H1 (cell line): Measurements from ENCODE around the gene ATAD5. TPM values are rescaled to one million over a fixed set of nuclear protein-coding genes. Genes with fewer than 3 reads are reported as not detected.

Experiments
- polyA plus RNA-seq, 7 experiments: library from polyadenylated mRNA; depleted of rRNA in 3 of 7; stranded (reverse) in 5 of 7; unstranded in 2 of 7; fragments of >200 nt in 5 of 7; fragments of 200-250 nt in 2 of 7; gene quantifications; 1 replicate in 5 of 7; 2 replicates in 1 of 7; 4 replicates in 1 of 7; pipeline versions ENCODE4 v1.2.1 to v1.2.3, GENCODE V29; 2011 to 2013; ENCODE audit warnings: missing spikeins in 2 of 7, mixed read lengths in 2 of 7
- total RNA-seq: library from RNA; stranded (reverse); fragmentation: NEBNext Ultra II Directional; extraction: Animal tissue kit (Norgen Biotek cat#: 25700); gene quantifications from 2 replicates; pipeline ENCODE4 v1.2.1, GENCODE V29; 2021
- TF ChIP-seq, protein P1 (sequence below), 3 experiments: IDR thresholded peaks; 1 replicate in 2 of 3; 2 replicates in 1 of 3; pipeline versions ENCODE4 v1.5.1 to v1.6.1; 2011; ENCODE audit warnings: low read length in 3 of 3, mild to moderate bottlenecking in 3 of 3, inconsistent platforms in 2 of 3, low read depth in 1 of 3, moderate library complexity in 1 of 3; ENCODE audit not compliant: insufficient read depth in 1 of 3; ENCODE audit errors: control extremely low read depth in 1 of 3

ATAD5 gene
- total and polyA plus RNA-seq, 2 of the 8 experiments (the other 6 are each of a cell fraction or from before 2014, with no cell fraction given): 3.5 to 30.0 TPM

DNA sequence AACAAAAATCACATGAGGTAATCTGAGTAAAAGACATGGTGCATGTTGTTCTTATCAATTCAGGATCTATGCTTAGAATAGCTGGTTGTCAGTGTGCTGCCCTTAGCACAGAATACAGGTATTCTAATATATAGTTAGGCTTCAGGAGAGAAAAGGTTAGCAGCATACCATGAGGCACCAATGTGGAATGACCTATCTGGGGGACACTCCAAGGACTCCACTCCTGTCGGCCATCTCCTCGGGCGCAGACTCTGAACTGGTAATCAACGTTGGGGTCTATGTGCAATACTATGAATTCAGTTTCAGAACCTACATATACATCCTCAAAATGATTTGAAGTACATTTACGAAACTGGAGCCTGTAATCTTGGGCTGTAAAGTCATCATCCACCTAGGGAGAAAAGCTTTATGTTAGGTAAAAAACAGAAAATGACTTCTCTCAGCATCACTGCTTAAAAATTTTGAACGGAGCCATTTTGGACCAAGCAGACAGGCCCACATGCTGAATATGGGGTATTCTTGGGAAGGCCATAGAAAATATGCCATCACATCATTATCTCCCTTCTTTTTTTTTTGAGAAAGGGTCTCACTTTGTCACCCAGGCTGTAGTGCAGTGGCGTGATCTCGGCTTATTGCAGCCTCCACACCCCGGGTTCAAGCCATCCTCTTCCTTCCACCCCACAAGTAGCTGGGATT is 38.3 kb upstream of the ATAD5 start (continued):
- TF ChIP-seq, protein P1, sequence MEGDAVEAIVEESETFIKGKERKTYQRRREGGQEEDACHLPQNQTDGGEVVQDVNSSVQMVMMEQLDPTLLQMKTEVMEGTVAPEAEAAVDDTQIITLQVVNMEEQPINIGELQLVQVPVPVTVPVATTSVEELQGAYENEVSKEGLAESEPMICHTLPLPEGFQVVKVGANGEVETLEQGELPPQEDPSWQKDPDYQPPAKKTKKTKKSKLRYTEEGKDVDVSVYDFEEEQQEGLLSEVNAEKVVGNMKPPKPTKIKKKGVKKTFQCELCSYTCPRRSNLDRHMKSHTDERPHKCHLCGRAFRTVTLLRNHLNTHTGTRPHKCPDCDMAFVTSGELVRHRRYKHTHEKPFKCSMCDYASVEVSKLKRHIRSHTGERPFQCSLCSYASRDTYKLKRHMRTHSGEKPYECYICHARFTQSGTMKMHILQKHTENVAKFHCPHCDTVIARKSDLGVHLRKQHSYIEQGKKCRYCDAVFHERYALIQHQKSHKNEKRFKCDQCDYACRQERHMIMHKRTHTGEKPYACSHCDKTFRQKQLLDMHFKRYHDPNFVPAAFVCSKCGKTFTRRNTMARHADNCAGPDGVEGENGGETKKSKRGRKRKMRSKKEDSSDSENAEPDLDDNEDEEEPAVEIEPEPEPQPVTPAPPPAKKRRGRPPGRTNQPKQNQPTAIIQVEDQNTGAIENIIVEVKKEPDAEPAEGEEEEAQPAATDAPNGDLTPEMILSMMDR (IDR thresholded peaks at IDR 0.05; ENCODE audit: control extremely low read depth in 1 of 3, insufficient read depth in 1 of 3, low read depth in 1 of 3, low read length in 3 of 3): no peak
